Common myeloid progenitor, CD34-positive (primary cell): ENCODE measurements around the gene NQO1.

ENCODE experiments used
- CTCF ChIA-PET: fragments of 350-600 bp; sonication (Branson Sonifier 250); formaldehyde crosslinking; loops from one replicate; lab custom pipeline; 2021; ENCODE audit warnings: antibody characterized with exemption; lab: Charles Lee
- POLR2A ChIA-PET: fragments of 350-600 bp; sonication (Branson Sonifier 250); formaldehyde crosslinking; loops from one replicate; lab custom pipeline; 2021; ENCODE audit warnings: antibody characterized with exemption; lab: Charles Lee
- DNase-seq, 3 donors: peaks; one replicate each; pipeline versions ENCODE4 v3.0.0 to v3.0.0-alpha.2; 2013
- H3K27ac ChIP-seq, 2 experiments: 1 replicate in 1 of 2; 2 replicates in 1 of 2; pipeline ENCODE4 v1.7.0; 2013; ENCODE audit warnings: inconsistent platforms in 2 of 2, low read length in 2 of 2, mild to moderate bottlenecking in 2 of 2, low read depth in 1 of 2, moderate library complexity in 1 of 2; ENCODE audit not compliant: severe bottlenecking in 2 of 2, insufficient read depth in 1 of 2, poor library complexity in 1 of 2
- H3K27me3 ChIP-seq, 5 experiments: replicated peaks in 2 of 5; 1 replicate in 3 of 5; 2 replicates in 2 of 5; pipeline versions ENCODE4 v1.6.1 to v1.7.0; 2013; ENCODE audit warnings: low read length in 4 of 5, mild to moderate bottlenecking in 2 of 5, moderate library complexity in 2 of 5, inconsistent platforms in 1 of 5; ENCODE audit not compliant: insufficient read depth in 5 of 5, control insufficient read depth in 4 of 5
- H3K36me3 ChIP-seq, 4 experiments: 1 replicate in 2 of 4; 2 replicates in 2 of 4; pipeline versions ENCODE4 v1.6.1 to v1.7.0; 2013; ENCODE audit warnings: low read length in 3 of 4, control low read depth in 1 of 4, mild to moderate bottlenecking in 1 of 4; ENCODE audit not compliant: control insufficient read depth in 4 of 4, insufficient read depth in 4 of 4
- H3K4me1 ChIP-seq, 4 experiments: 1 replicate in 3 of 4; 2 replicates in 1 of 4; pipeline versions ENCODE4 v1.6.1 to v1.7.1; 2013; ENCODE audit warnings: low read length in 3 of 4, mild to moderate bottlenecking in 3 of 4, control low read depth in 1 of 4, inconsistent platforms in 1 of 4, moderate library complexity in 1 of 4; ENCODE audit not compliant: control insufficient read depth in 4 of 4, insufficient read depth in 4 of 4; ENCODE audit errors: control extremely low read depth in 1 of 4
- H3K4me3 ChIP-seq, 7 experiments: 1 replicate in 4 of 7; 2 replicates in 3 of 7; pipeline versions ENCODE4 v1.5.1 to v1.7.0; 2013; ENCODE audit warnings: mild to moderate bottlenecking in 7 of 7, low read length in 6 of 7, moderate library complexity in 6 of 7, inconsistent platforms in 2 of 7, low read depth in 2 of 7, control low read depth in 1 of 7; ENCODE audit not compliant: insufficient read depth in 4 of 7, control insufficient read depth in 1 of 7; ENCODE audit errors: extremely low read depth in 1 of 7
- H3K9me3 ChIP-seq, 5 experiments: 1 replicate in 4 of 5; 2 replicates in 1 of 5; pipeline versions ENCODE4 v1.6.1 to v1.7.1; 2013; ENCODE audit warnings: low read length in 4 of 5, mild to moderate bottlenecking in 2 of 5, inconsistent platforms in 1 of 5, low read depth in 1 of 5, moderate library complexity in 1 of 5; ENCODE audit not compliant: control insufficient read depth in 4 of 5, insufficient read depth in 2 of 5; ENCODE audit errors: control extremely low read depth in 1 of 5
- WGBS: methylation state at CpG from one replicate; pipeline ENCODE4 v1.1.5; 2013; ENCODE audit not compliant: insufficient coverage; 5-methylcytosine and 5-hydroxymethylcytosine counted together

NQO1 gene

GRCh38 chr16:69699915-69700314 lies 26.4 kb downstream of the NQO1 start:
- Histone ChIP-seq H3K4me1 (no peaks in the 10 kb centered on the region), H3K27me3 (no peaks in the 10 kb centered on the region), H3K36me3 (peaks cover 8 to 44% (median 20%) of the 10 kb centered on the region in 4 experiments), H3K27ac (no peak overlapping the region), H3K4me3 (no peak overlapping the region), H3K9me3 (no peaks in the 10 kb centered on the region)
- ChIA-PET CTCF (interaction anchor here (0.9 to 1.3 kb wide), 3 partner anchors 10 to 70 kb away, joined by 3 to 5 read pairs (median 4); no protein-coding TSS in a partner anchor), POLR2A (no interaction called here)
- no CpG with 5 or more reads among the region's 1 CpG for WGBS
- no peak for DNase-seq

GRCh38 chr16:69698404-69698803 lies 28.0 kb downstream of the NQO1 start:
- Histone ChIP-seq H3K9me3 (no peaks in the 10 kb centered on the region), H3K27me3 (no peaks in the 10 kb centered on the region), H3K27ac (no peak overlapping the region), H3K4me3 (no peak overlapping the region), H3K36me3 (peaks cover 12 to 52% (median 32%) of the 10 kb centered on the region in 4 experiments), H3K4me1 (no peaks in the 10 kb centered on the region)
- ChIA-PET CTCF (interaction anchor here (1.0 to 1.3 kb wide), 2 partner anchors 8 to 56 kb away, joined by 3 read pairs; partner anchors contain the start of gene NOB1), POLR2A (interaction anchor here (0.6 kb wide), 1 partner anchor 16 kb away, joined by 3 read pairs; no protein-coding TSS in a partner anchor)
- no peak for DNase-seq
- 100% methylated on average over 1 of the region's 3 CpGs for WGBS

GRCh38 chr16:69693916-69694315 lies 32.4 kb downstream of the NQO1 start:
- POLR2A ChIA-PET = no interaction called here
- H3K36me3 ChIP-seq = peaks cover 23 to 65% (median 46%) of the 10 kb centered on the region in 4 experiments
- no peaks in the 10 kb centered on the region for H3K27me3 ChIP-seq
- no peak overlapping the region for H3K4me3 ChIP-seq
- H3K9me3 ChIP-seq = no peaks in the 10 kb centered on the region
- whole genome bisulfite sequencing = 83% methylated on average over 2 of the region's 2 CpGs
- CTCF ChIA-PET = interaction anchor here (1.0 to 1.7 kb wide), 3 partner anchors 9 to 296 kb away, joined by 4 to 5 read pairs (median 4); no protein-coding TSS in a partner anchor
- no peaks in the 10 kb centered on the region for H3K4me1 ChIP-seq
- no peak overlapping the region for H3K27ac ChIP-seq
- no peak for DNase-seq

- no peak overlapping the region for H3K4me3 ChIP-seq
- 100% methylated on average over 3 of the region's 4 CpGs for WGBS
- no peaks in the 10 kb centered on the region for H3K4me1 ChIP-seq
- CTCF ChIA-PET = interaction anchor here (0.5 kb wide), 1 partner anchor 13 kb away, joined by 4 read pairs; no protein-coding TSS in a partner anchor
- H3K27me3 ChIP-seq = no peaks in the 10 kb centered on the region
- no peak for DNase-seq
- no peaks in the 10 kb centered on the region for H3K9me3 ChIP-seq
- POLR2A ChIA-PET = no interaction called here
- peaks cover 23 to 60% (median 45%) of the 10 kb centered on the region in 4 experiments for H3K36me3 ChIP-seq
- H3K27ac ChIP-seq = no peak overlapping the region
Observed at GRCh38 chr16:69691980-69692911, 34.1 kb downstream of the NQO1 start.

- peaks cover 16 to 34% (median 31%) of the 10 kb centered on the region in 4 experiments for H3K36me3 ChIP-seq
- H3K9me3 ChIP-seq = no peaks in the 10 kb centered on the region
- H3K27me3 ChIP-seq = no peaks in the 10 kb centered on the region
- CTCF ChIA-PET = interaction anchor here (0.6 to 1.6 kb wide), 3 partner anchors 14 to 21 kb away, joined by 3 to 6 read pairs (median 3); no protein-coding TSS in a partner anchor
- no peak overlapping the region for H3K27ac ChIP-seq
- POLR2A ChIA-PET = no interaction called here
- H3K4me1 ChIP-seq = no peaks in the 10 kb centered on the region
- DNase-seq = no peak
- no CpG with 5 or more reads among the region's 2 CpGs for WGBS
- no peak overlapping the region for H3K4me3 ChIP-seq
Observed at GRCh38 chr16:69688589-69688988, 37.8 kb downstream of the NQO1 start.

- H3K27me3 ChIP-seq = no peaks in the 10 kb centered on the region
- no peaks in the 10 kb centered on the region for H3K4me1 ChIP-seq
- CTCF ChIA-PET = interaction anchor here (1.6 kb wide), 1 partner anchor 284 kb away, joined by 6 read pairs; no protein-coding TSS in a partner anchor
- DNase-seq = no peak
- no peaks in the 10 kb centered on the region for H3K9me3 ChIP-seq
- POLR2A ChIA-PET = interaction anchor here (0.6 kb wide), 1 partner anchor 627 kb away, joined by 3 read pairs; no protein-coding TSS in a partner anchor
- no peak overlapping the region for H3K27ac ChIP-seq
- no peak overlapping the region for H3K4me3 ChIP-seq
- H3K36me3 ChIP-seq = peaks cover 14 to 59% (median 16%) of the 10 kb centered on the region in 4 experiments
Observed at GRCh38 chr16:69680358-69680757, 46.0 kb downstream of the NQO1 start.
